DLD1 (cell line): ENCODE results near the gene ATXN7.

Source experiments
- in situ Hi-C: cut with HindIII; loops from 2 replicates; pipeline ENCODE4 v1.10.0; 2017; ENCODE audit warnings: low sequenced_read_pairs

ATXN7 gene

GRCh38 chr3:63864008-63864964, 619 bp downstream of the ATXN7 start:
- in situ Hi-C loops = no loop called here

GRCh38 chr3:63864965-63865327, 1.3 kb downstream of the ATXN7 start:
- in situ Hi-C loops = no loop called here

DNA sequence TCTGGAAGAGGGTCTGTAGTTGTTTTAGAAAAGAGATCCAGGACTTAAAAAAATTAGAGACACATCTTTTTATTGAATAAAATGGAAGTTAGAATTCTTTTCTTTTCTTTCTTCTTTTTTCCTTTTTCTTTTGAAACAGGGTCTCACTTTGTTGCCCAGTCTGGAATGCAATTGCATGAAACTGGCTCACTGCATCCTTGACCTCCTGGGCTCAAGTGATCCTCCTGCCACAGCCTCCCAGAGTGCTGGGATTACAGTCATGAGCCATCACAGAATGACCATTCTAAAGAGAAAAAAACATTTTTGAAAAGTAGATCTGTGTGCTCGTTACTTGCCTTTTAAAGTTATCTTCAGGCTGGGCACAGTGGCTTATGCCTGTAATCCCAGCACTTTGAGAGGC, 3.6 kb downstream of the ATXN7 start:
- in situ Hi-C loops = no loop called here

DNA sequence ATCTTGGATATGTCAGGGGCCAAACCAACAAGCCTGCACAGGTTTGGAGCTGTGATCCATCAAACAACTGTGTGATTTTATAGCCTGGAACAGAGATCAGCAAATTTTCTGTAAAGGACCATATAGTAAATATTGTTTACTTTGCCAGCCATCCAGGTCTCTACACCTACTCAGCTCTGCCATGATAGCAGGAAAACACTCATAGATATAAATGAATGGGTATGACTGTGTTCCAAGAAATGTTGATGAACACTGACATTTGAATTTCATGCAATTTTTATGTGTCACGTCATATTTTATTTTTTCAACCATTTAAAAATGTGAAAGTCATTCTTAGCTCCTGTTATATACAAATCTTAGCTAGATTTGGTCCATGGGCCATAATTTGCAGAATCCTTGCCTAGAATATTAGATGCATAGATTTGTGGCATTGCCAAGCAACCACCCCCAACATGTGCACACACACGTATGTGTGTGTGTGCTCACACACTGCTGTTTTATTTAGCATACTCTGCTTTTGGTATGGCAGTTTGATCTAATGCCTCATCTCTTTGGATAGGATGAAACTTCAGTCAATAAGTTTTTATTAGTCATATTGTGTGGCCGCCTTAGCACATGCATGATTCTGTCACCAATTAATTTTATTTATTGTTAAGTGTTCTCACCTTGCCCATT, 6.4 kb downstream of the ATXN7 start:
- in situ Hi-C loops = no loop called here

GRCh38 chr3:63870615-63871005, 6.9 kb downstream of the ATXN7 start:
- in situ Hi-C loops = no loop called here

- in situ Hi-C loops = no loop called here
Observed at GRCh38 chr3:63872135-63872924, 8.7 kb downstream of the ATXN7 start.

DNA sequence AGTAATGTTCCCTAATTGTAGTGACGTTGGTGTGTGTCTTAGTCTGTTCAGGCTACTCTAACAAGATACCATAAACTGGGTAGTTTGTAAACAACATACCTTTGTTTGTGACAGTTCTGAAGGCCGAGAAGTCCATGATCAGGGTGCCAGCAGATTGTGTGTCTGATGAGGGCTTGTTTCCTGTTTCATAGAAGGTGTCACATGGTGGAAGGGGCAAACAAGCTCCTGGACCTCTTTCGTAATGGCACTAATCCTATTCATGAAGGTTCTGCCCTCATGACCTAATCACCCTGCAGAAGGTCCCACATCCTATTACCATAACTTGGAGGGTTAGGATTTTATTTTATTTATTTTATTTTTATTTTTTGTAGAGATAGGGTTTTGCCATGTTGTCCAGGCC, 11.1 kb downstream of the ATXN7 start:
- in situ Hi-C loops = no loop called here

- in situ Hi-C loops = no loop called here
Observed at GRCh38 chr3:63875510-63875909, 11.8 kb downstream of the ATXN7 start.

GRCh38 chr3:63876260-63876659, 12.6 kb downstream of the ATXN7 start:
- in situ Hi-C loops = no loop called here

GRCh38 chr3:63877737-63878393, 14.2 kb downstream of the ATXN7 start:
- in situ Hi-C loops = no loop called here

- in situ Hi-C loops = no loop called here
Observed at GRCh38 chr3:63878394-63879060, 14.9 kb downstream of the ATXN7 start.

GRCh38 chr3:63880653-63881052, 17.0 kb downstream of the ATXN7 start:
- in situ Hi-C loops = no loop called here

- in situ Hi-C loops = no loop called here
Observed at GRCh38 chr3:63886858-63887257, 23.2 kb downstream of the ATXN7 start.

GRCh38 chr3:63891518-63891917, 27.9 kb downstream of the ATXN7 start:
- in situ Hi-C loops = no loop called here

DNA sequence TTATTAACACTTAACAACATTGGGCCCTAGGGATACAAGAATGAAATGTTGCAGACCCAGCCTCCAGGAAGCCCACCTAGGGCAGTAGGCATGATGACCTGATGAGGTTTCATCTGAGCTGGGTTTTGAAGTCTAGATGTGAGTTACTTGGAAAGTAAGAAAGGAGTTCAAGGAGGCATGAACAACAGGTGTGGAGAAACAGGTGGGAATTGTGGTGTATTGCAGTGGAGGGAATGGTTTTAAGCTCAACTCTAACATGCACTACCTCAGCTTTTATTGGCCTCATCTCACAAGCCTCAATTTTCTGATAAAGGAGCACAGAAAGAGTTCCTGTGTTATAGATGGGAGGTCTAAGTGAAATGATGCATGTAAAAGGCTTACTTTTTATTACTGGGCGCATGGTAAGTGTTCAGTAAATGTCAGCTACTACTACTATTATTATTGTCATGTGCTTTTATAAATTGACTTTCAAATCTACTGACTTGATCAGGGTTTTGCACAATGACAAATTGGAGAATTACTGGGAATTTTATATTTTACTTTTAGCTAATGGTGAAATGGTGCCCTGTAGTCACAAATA, 29.2 kb downstream of the ATXN7 start:
- in situ Hi-C loops = no loop called here

DNA sequence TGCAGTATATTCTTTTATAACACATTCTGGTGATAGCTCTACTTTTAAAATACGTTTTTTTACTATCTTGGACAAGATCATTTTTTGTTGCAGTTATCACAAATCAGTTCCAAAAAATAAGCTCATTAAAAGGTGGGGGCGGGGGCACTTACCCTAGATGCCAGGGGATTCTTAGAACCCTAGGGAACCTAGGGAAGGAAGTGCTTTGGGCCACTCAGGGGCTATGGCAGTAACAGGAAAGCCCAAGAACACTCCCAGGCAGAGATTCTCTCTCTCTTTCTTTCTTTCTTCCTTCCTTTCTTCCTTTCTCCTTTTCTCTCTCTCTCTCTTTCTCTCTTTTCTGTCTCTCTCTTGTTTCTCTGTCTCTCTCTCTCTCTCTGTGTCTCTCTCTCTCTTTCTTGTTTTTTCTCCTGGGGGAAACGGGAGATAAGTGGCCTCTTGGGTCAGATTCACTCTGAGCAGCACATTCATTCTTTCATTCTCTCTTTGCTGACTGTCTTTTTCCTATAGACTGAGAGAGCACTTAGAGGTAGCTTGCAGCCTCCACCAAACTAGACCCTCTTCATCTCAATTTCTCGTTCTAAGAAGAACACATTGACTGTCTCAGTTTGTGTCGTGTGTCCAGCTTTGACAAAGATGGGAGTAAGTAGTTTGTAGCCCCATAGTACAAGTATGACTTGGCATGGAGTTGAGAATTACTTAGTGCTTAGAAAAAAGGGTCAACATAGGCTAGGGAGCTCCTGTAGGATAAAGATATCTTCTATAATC, 31.9 kb downstream of the ATXN7 start:
- in situ Hi-C loops = no loop called here

- in situ Hi-C loops = no loop called here
Observed at GRCh38 chr3:63896332-63897030, 32.8 kb downstream of the ATXN7 start.

DNA sequence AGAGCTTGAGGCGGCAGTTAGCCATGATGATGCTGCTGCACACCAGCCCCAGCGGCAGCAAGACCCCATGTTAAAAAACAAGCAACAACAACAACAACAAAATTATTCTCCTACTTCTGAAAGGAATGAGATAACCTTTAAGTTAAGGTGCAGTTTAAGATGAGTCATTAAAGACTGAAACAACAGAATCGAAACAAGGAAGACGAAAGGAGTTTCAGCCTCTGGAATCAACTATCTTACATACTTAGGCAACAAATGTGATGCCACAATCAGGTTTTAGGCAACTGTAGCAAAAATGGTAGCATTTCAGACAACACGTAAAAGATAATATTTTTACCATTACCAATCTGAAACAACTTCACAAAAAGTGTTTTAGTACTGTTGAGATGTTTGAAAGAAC, 36.3 kb downstream of the ATXN7 start:
- in situ Hi-C loops = no loop called here

DNA sequence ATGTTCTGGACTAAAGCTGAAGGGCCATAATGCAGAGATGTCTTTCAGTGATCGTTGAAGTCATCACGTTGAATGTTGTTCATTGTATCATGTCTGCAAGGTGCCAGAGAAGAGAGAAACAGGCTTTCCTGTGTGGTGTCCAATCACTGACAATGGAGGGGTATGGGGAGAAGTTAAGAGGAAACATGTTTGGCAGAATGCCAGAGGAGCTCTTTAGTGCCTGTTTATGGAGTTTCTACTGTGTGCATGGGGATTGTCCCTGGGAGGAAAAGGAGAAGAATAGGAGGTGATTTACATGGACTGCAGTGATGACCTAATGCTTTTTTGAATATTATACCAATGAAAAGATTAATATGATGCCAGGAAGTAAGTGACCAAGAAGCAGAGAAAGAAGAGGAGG, 36.8 kb downstream of the ATXN7 start:
- in situ Hi-C loops = no loop called here
